Tibial nerve (tissue), 3 donors: ENCODE measurements around the gene ZBTB20.

Experiments used
- POLR2A ChIP-seq, 2 donors: fragments of 450-650 bp; IDR thresholded peaks; one replicate each; pipeline ENCODE4 v1.6.1; 2017; ENCODE audit warnings: antibody characterized with exemption in 2 of 2, mild to moderate bottlenecking in 2 of 2, moderate library complexity in 2 of 2
- TF ChIP-seq, protein P1 (sequence below), 5 experiments: fragments of 200-600 bp in 3 of 5; fragments of 450-650 bp in 2 of 5; sonication (generic) in 3 of 5; IDR thresholded peaks; one replicate each; pipeline ENCODE4 v1.5.1; 2016 to 2019; ENCODE audit warnings: antibody characterized with exemption in 5 of 5, mild to moderate bottlenecking in 3 of 5, moderate library complexity in 2 of 5

DNA sequence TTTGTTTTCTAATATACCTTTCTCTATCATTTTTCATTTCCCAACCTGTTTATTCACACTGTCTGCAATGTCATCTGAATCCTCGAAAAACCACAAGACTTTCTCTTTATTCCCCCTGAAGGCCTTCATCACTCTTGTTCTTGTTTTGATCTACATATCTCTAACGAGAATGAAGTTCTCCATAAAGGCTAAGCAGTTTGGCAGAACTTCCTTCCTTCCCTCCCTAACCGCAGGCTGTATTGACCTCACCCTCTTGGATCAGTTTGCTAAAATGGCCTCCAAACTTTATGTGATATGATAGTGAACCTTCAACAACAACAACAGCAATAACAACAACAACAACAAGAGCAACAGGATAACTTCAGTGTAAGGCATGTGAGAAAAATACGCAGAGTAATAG, 460.5 kb downstream of the ZBTB20 start:
- TF ChIP-seq, protein P1, sequence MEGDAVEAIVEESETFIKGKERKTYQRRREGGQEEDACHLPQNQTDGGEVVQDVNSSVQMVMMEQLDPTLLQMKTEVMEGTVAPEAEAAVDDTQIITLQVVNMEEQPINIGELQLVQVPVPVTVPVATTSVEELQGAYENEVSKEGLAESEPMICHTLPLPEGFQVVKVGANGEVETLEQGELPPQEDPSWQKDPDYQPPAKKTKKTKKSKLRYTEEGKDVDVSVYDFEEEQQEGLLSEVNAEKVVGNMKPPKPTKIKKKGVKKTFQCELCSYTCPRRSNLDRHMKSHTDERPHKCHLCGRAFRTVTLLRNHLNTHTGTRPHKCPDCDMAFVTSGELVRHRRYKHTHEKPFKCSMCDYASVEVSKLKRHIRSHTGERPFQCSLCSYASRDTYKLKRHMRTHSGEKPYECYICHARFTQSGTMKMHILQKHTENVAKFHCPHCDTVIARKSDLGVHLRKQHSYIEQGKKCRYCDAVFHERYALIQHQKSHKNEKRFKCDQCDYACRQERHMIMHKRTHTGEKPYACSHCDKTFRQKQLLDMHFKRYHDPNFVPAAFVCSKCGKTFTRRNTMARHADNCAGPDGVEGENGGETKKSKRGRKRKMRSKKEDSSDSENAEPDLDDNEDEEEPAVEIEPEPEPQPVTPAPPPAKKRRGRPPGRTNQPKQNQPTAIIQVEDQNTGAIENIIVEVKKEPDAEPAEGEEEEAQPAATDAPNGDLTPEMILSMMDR (IDR thresholded peaks at IDR 0.05), result no peak
- no peak for TF ChIP-seq POLR2A (IDR thresholded peaks at IDR 0.05)
